Ishikawa (cell line): ENCODE data around the gene THSD4.

Source experiments
- CEBPB ChIP-seq: IDR thresholded peaks from 2 replicates; pipeline ENCODE4 v1.6.1; 2012
- CREB1 ChIP-seq: IDR thresholded peaks from 2 replicates; pipeline ENCODE4 v1.6.1; 2012; ENCODE audit warnings: low read depth
- EGR1 ChIP-seq: IDR thresholded peaks from 2 replicates; pipeline ENCODE4 v1.6.1; 2012
- EP300 ChIP-seq: IDR thresholded peaks from 2 replicates; pipeline ENCODE4 v1.6.1; 2012; ENCODE audit warnings: borderline replicate concordance
- FOXM1 ChIP-seq: IDR thresholded peaks from 2 replicates; pipeline ENCODE4 v1.6.1; 2012; ENCODE audit warnings: low read depth, borderline replicate concordance
- NFIC ChIP-seq: IDR thresholded peaks from 2 replicates; pipeline ENCODE4 v1.6.1; 2012
- RAD21 ChIP-seq: IDR thresholded peaks from 2 replicates; pipeline ENCODE4 v1.6.1; 2012; ENCODE audit warnings: low read depth
- TAF1 ChIP-seq: IDR thresholded peaks from 2 replicates; pipeline ENCODE4 v1.6.1; 2012; ENCODE audit warnings: low read depth, mild to moderate bottlenecking
- TCF12 ChIP-seq: IDR thresholded peaks from 2 replicates; pipeline ENCODE4 v1.6.1; 2012; ENCODE audit warnings: low read depth
- TEAD4 ChIP-seq: IDR thresholded peaks from 2 replicates; pipeline ENCODE4 v1.6.1; 2012
- YY1 ChIP-seq: IDR thresholded peaks from 2 replicates; pipeline ENCODE4 v1.6.1; 2012; ENCODE audit warnings: low read depth
- ZBTB7A ChIP-seq: IDR thresholded peaks from 2 replicates; pipeline ENCODE4 v1.6.1; 2012; ENCODE audit warnings: low read depth
- TF ChIP-seq, protein P1 (sequence below): IDR thresholded peaks from 2 replicates; pipeline ENCODE4 v1.6.1; 2012
- TF ChIP-seq, protein P2 (sequence below): IDR thresholded peaks from 2 replicates; pipeline ENCODE4 v1.6.1; 2012; ENCODE audit warnings: low read depth, mild to moderate bottlenecking
- TF ChIP-seq, protein P3 (sequence below): IDR thresholded peaks from 2 replicates; pipeline ENCODE4 v1.6.1; 2012

THSD4 gene

DNA sequence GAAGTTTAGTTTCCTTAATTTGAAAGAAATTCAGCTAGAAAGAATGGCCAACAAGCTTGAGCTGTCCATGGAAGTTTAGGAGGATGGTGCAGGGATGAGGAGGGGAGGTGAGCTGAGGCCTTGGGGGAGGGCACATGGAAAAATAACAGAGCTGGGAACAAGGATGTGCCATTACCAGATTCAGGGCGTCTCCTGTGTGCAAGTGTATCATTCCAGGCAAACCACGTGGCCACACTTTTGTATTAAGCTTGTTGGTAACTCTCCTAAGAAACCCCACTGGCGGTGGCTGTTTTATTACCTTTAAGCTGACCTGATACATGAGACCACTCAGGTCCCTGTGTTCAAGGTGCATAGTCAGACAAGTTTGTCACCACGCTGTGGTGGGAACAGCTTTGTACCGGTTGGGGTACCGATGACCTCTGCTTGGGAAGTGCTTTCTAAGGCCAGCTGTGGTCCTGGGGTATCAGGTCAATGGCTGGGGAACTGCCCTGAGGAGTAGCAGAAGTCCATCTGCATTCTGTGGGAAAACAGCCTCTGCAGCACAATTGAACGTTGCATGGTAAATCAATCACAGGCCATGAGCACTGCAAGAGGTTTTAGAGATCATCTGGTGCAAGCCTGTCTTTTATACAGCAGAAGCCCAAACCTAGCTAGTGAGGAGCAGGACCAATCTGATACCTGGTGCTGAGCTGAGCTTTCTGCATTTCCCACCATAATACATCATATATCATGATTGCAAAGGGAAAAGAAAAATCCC lies 235.5 kb downstream of the THSD4 start:
- TF ChIP-seq EGR1 (no peak), FOXM1 (no peak), CREB1 (no peak), ZBTB7A (no peak), NFIC (no peak), YY1 (no peak), RAD21 (no peak), EP300 (no peak), TCF12 (no peak), TEAD4 (no peak)
- TF ChIP-seq, protein P1, sequence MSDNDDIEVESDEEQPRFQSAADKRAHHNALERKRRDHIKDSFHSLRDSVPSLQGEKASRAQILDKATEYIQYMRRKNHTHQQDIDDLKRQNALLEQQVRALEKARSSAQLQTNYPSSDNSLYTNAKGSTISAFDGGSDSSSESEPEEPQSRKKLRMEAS = no peak
- TF ChIP-seq, protein P2, sequence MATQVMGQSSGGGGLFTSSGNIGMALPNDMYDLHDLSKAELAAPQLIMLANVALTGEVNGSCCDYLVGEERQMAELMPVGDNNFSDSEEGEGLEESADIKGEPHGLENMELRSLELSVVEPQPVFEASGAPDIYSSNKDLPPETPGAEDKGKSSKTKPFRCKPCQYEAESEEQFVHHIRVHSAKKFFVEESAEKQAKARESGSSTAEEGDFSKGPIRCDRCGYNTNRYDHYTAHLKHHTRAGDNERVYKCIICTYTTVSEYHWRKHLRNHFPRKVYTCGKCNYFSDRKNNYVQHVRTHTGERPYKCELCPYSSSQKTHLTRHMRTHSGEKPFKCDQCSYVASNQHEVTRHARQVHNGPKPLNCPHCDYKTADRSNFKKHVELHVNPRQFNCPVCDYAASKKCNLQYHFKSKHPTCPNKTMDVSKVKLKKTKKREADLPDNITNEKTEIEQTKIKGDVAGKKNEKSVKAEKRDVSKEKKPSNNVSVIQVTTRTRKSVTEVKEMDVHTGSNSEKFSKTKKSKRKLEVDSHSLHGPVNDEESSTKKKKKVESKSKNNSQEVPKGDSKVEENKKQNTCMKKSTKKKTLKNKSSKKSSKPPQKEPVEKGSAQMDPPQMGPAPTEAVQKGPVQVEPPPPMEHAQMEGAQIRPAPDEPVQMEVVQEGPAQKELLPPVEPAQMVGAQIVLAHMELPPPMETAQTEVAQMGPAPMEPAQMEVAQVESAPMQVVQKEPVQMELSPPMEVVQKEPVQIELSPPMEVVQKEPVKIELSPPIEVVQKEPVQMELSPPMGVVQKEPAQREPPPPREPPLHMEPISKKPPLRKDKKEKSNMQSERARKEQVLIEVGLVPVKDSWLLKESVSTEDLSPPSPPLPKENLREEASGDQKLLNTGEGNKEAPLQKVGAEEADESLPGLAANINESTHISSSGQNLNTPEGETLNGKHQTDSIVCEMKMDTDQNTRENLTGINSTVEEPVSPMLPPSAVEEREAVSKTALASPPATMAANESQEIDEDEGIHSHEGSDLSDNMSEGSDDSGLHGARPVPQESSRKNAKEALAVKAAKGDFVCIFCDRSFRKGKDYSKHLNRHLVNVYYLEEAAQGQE = no peak

GRCh38 chr15:71352125-71352524 lies 236.9 kb downstream of the THSD4 start:
- no peak for TF ChIP-seq TCF12

GRCh38 chr15:71352765-71353164 lies 237.5 kb downstream of the THSD4 start:
- TF ChIP-seq NFIC (no peak), TAF1 (no peak), CREB1 (no peak), TCF12 (no peak), EGR1 (no peak), RAD21 (no peak), EP300 (no peak), FOXM1 (no peak), TEAD4 (no peak), YY1 (no peak), ZBTB7A (no peak), CEBPB (no peak)
- TF ChIP-seq, protein P1 = no peak
- TF ChIP-seq, protein P2 = no peak
- TF ChIP-seq, protein P3, sequence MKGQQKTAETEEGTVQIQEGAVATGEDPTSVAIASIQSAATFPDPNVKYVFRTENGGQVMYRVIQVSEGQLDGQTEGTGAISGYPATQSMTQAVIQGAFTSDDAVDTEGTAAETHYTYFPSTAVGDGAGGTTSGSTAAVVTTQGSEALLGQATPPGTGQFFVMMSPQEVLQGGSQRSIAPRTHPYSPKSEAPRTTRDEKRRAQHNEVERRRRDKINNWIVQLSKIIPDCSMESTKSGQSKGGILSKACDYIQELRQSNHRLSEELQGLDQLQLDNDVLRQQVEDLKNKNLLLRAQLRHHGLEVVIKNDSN = no peak

- TF ChIP-seq, protein P3 = no peak
- TF ChIP-seq CREB1 (no peak), TCF12 (no peak), CEBPB (no peak), RAD21 (no peak), FOXM1 (no peak), YY1 (no peak), TAF1 (no peak), TEAD4 (no peak), NFIC (no peak), EGR1 (no peak), ZBTB7A (no peak), EP300 (no peak)
These were observed 237.9 kb downstream of the THSD4 start for GRCh38 chr15:71353171-71353570.

DNA sequence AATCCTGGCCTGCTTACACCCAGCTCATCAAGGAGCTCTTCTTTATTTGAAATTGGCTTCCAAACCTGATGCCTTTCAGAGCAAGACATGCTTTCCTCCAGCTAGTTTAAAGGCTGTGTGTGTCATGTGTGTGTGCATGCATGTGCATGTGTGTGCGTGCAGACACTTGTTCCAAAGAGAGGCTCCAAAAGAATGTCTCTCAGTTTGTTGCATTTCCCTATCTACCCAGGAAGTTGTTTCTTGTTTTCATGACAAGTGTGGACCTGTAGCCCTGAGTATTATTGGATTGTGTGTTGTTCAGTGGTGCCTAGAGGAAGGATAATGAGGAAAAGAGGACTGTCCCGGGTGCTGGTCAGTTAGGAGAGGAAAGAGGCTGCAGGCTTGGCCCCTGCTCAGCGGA lies 240.0 kb downstream of the THSD4 start:
- TF ChIP-seq, protein P3 = no peak
- TF ChIP-seq RAD21 = no peak
- TF ChIP-seq CREB1 = no peak
- no peak for TF ChIP-seq FOXM1
- TF ChIP-seq CEBPB = no peak
- TF ChIP-seq NFIC = no peak
- no peak for TF ChIP-seq ZBTB7A
- TF ChIP-seq TAF1 = no peak
- no peak for TF ChIP-seq EGR1
- TF ChIP-seq TEAD4 = no peak
- TF ChIP-seq, protein P2 = no peak
- TF ChIP-seq EP300 = no peak
- no peak for TF ChIP-seq YY1
- TF ChIP-seq TCF12 = no peak
- TF ChIP-seq, protein P1 = no peak
